SU-DHL-6 (cell line): ENCODE measurements around the gene WWOX.

Experiments used
- H2AFZ ChIP-seq: fragments of 200-600 bp; sonication (generic); 2 replicates; pipeline ENCODE4 v1.6.1; 2014; ENCODE audit warnings: low read depth, mild to moderate bottlenecking, moderate library complexity, mixed read lengths, antibody characterized with exemption, low read length; ENCODE audit not compliant: severe bottlenecking
- H3F3A ChIP-seq: fragments of 200-600 bp; shearing (Covaris generic); 2 replicates; pipeline ENCODE4 v1.6.0; 2016; ENCODE audit warnings: antibody characterized with exemption, mild to moderate bottlenecking; ENCODE audit not compliant: insufficient read depth
- H3K27ac ChIP-seq: fragments of 200-600 bp; sonication (generic); 2 replicates; pipeline ENCODE4 v1.5.1; 2016; ENCODE audit warnings: low read depth, mild to moderate bottlenecking, low read length, moderate library complexity, mixed read lengths
- H3K27me3 ChIP-seq: fragments of 200-600 bp; sonication (generic), shearing (Covaris generic); 2 replicates; pipeline ENCODE4 v1.6.0; 2014; ENCODE audit warnings: mild to moderate bottlenecking, low read length
- H3K36me3 ChIP-seq: fragments of 200-600 bp; sonication (generic); 2 replicates; pipeline ENCODE4 v1.6.1; 2014; ENCODE audit warnings: mild to moderate bottlenecking, low read length, mixed read lengths
- H3K4me2 ChIP-seq: fragments of 300-600, 200-600 bp; shearing (Covaris generic), sonication (generic); 2 replicates; pipeline ENCODE4 v1.6.0; 2014; ENCODE audit warnings: low read length, low read depth, mild to moderate bottlenecking; ENCODE audit not compliant: poor library complexity, severe bottlenecking
- H3K4me3 ChIP-seq: fragments of 200-600 bp; sonication (generic); 2 replicates; pipeline ENCODE4 v1.5.1; 2014; ENCODE audit warnings: antibody characterized with exemption, low read length, mild to moderate bottlenecking, mixed read lengths; ENCODE audit not compliant: insufficient read depth, poor library complexity, severe bottlenecking
- H3K79me2 ChIP-seq: fragments of 200-600 bp; sonication (generic); 2 replicates; pipeline ENCODE4 v1.6.1; 2014; ENCODE audit warnings: mild to moderate bottlenecking, low read length, moderate library complexity; ENCODE audit not compliant: insufficient read depth
- H3K9ac ChIP-seq: fragments of 200-600 bp; sonication (generic); 2 replicates; pipeline ENCODE4 v1.7.0; 2014; ENCODE audit warnings: mild to moderate bottlenecking, low read length
- H3K9me2 ChIP-seq: fragments of 200-600 bp; sonication (generic); replicated peaks from 2 replicates; pipeline ENCODE4 v1.6.1; 2014; ENCODE audit warnings: low read length; ENCODE audit not compliant: insufficient read depth
- H3K9me3 ChIP-seq: fragments of 200-600 bp; sonication (generic); 2 replicates; pipeline ENCODE4 v1.6.1; 2014; ENCODE audit warnings: low read length, mixed read lengths; ENCODE audit not compliant: insufficient read depth
- H4K20me1 ChIP-seq: fragments of 200-600 bp; sonication (generic); 2 replicates; pipeline ENCODE4 v1.6.1; 2014; ENCODE audit warnings: low read depth, mild to moderate bottlenecking, antibody characterized with exemption, low read length, moderate library complexity, mixed read lengths
- CTCF ChIP-seq: fragments of 200-600 bp; sonication (generic); IDR thresholded peaks from one replicate; pipeline ENCODE4 v1.5.1; 2017; ENCODE audit warnings: antibody characterized with exemption, mild to moderate bottlenecking, low read length, moderate library complexity; ENCODE audit not compliant: insufficient read depth, poor library complexity, severe bottlenecking
- EZH2phosphoT487 ChIP-seq: fragments of 200-600 bp; sonication (generic), shearing (Covaris generic); conservative IDR thresholded peaks from 2 replicates; pipeline ENCODE4 v1.6.1; 2018; ENCODE audit warnings: mild to moderate bottlenecking, antibody characterized with exemption, low read length, moderate library complexity, mixed read lengths

Gene WWOX

GRCh38 chr16:78972986-78973385 lies 873.5 kb downstream of the WWOX start:
- TF ChIP-seq EZH2phosphoT487 (no peak), CTCF (no peak)
- no peaks in the 10 kb centered on the region for H3K27me3 ChIP-seq
- no peaks in the 10 kb centered on the region for H3K36me3 ChIP-seq
- H3K9me3 ChIP-seq, result no peaks in the 10 kb centered on the region
- H4K20me1 ChIP-seq, result no peaks in the 10 kb centered on the region
- no peak overlapping the region for H3K27ac ChIP-seq
- H3K9ac ChIP-seq, result no peak overlapping the region
- no peak overlapping the region for H3K4me2 ChIP-seq
- H2AFZ ChIP-seq, result no peak overlapping the region
- H3K9me2 ChIP-seq, result no peaks in the 10 kb centered on the region
- no peak overlapping the region for H3K4me3 ChIP-seq
- H3K79me2 ChIP-seq, result no peaks in the 10 kb centered on the region
- H3F3A ChIP-seq, result no peaks in the 10 kb centered on the region

- no peak overlapping the region for H2AFZ ChIP-seq
- H3K4me2 ChIP-seq, result no peak overlapping the region
- H3K9me3 ChIP-seq, result no peaks in the 10 kb centered on the region
- H3K9me2 ChIP-seq, result no peaks in the 10 kb centered on the region
- no peak for TF ChIP-seq CTCF
- no peak for TF ChIP-seq EZH2phosphoT487
- no peak overlapping the region for H3K4me3 ChIP-seq
- H3K79me2 ChIP-seq, result no peaks in the 10 kb centered on the region
- H3K27me3 ChIP-seq, result no peaks in the 10 kb centered on the region
- no peak overlapping the region for H3K9ac ChIP-seq
- no peak overlapping the region for H3K27ac ChIP-seq
- no peaks in the 10 kb centered on the region for H4K20me1 ChIP-seq
- no peaks in the 10 kb centered on the region for H3K36me3 ChIP-seq
- H3F3A ChIP-seq, result no peaks in the 10 kb centered on the region
Observed at GRCh38 chr16:78976212-78976611, 876.8 kb downstream of the WWOX start.

- no peak overlapping the region for H3K27ac ChIP-seq
- no peaks in the 10 kb centered on the region for H3K27me3 ChIP-seq
- H3K9me3 ChIP-seq, result no peaks in the 10 kb centered on the region
- H4K20me1 ChIP-seq, result no peaks in the 10 kb centered on the region
- H3K9ac ChIP-seq, result no peak overlapping the region
- H3K9me2 ChIP-seq, result no peaks in the 10 kb centered on the region
- no peak overlapping the region for H2AFZ ChIP-seq
- TF ChIP-seq EZH2phosphoT487, result no peak
- TF ChIP-seq CTCF, result no peak
- no peak overlapping the region for H3K4me3 ChIP-seq
- no peak overlapping the region for H3K4me2 ChIP-seq
- H3K79me2 ChIP-seq, result no peaks in the 10 kb centered on the region
- H3K36me3 ChIP-seq, result no peaks in the 10 kb centered on the region
- H3F3A ChIP-seq, result no peaks in the 10 kb centered on the region
Observed at GRCh38 chr16:78980825-78981224, 881.4 kb downstream of the WWOX start.
